GM12874 (cell line): ENCODE data around the gene NCAM1.

Experiments used
- CTCF ChIP-seq: IDR thresholded peaks from 2 replicates; pipeline ENCODE4 v1.5.1; 2011; ENCODE audit warnings: low read depth, mild to moderate bottlenecking, control low read depth, low read length, moderate library complexity; ENCODE audit not compliant: insufficient read depth

NCAM1 gene

DNA sequence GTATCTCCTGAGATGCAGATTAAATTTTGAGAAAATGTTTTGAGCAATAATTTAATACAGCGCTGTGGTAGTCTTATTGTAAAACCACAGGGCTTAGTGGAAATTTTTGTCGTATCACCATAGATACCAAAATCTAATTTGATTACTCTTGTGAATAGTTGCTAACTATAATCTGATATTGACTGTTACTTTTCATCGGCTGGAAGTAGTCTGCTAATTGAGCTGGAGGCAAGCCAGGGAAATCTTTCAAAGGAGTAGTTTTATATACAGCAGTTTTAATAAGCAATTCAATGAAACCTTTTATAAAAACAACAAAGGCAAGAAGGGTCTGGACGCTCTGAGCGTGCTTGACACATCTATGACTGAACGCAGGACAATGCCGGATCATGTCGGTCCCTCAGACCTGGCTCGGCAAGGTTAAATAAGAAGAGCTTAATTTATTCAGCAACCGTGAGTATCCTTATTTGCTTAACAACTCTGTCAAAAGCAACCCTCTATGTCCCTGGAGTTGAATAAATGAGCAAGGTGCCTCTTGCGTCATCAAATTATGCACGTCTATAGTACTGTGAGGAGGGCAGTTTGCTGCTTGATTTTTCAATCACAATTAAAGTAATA, 121.2 kb downstream of the NCAM1 start:
- TF ChIP-seq CTCF, result no peak

DNA sequence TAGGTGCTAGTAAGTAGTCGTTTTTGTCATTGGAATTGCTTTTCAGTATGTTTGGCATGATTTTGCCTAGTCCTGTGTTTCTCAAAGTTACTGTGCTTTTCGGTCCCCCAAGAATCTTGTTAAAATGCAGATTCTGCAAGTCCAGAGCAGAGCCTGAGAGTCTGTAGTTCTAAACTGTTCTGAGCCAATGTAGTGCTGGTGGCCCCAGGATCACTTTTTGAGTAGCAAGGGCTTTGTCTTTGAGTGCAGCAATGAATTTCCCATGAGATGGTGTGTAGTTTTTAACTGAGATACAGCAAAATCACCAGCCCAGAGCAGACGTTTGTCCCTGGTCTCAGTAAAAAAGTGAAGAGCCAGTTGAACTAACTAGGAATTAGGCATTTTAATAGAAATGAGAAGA, 122.4 kb downstream of the NCAM1 start:
- TF ChIP-seq CTCF, result no peak

DNA sequence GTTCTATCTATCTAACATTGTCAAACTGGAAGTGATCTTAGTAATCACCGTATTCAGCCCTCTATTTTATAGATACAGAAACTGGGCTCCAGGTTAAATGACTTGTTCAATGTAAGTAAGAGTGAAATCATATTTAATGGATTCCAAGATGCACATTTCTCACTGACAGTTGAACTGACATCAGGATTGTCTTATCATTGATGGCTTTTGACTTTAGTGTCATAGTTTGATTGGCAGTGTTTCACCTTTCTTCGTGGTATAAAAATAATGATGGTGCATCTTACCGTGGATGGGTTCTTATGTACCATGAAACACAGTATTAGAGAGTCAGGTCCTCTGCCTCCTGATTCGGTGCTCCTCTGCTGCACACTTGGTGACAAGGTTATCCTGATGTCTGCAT, 123.1 kb downstream of the NCAM1 start:
- TF ChIP-seq CTCF, result no peak

GRCh38 chr11:113085446-113085845, 124.2 kb downstream of the NCAM1 start:
- no peak for TF ChIP-seq CTCF

GRCh38 chr11:113087706-113088105, 126.5 kb downstream of the NCAM1 start:
- no peak for TF ChIP-seq CTCF

GRCh38 chr11:113090716-113091480, 129.7 kb downstream of the NCAM1 start:
- no peak for TF ChIP-seq CTCF

DNA sequence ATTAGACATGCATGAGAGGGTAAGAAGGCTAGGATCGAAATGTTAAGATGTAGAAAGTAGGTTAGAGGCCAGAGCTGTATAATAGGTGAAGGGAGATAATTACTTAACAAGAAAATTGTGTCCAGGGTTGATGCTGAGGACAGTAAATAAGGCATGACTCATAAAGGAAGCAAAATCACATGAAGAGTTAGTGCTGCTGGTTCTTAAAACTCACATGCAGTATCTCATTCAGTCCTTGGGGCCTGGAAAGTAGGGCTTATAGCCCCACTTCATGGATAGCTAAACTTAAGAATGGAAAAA, 130.2 kb downstream of the NCAM1 start:
- no peak for TF ChIP-seq CTCF
